ENCODE results near the gene RASA2. TPM values are rescaled to one million over a fixed set of nuclear protein-coding genes. Genes with fewer than 3 reads are reported as not detected.

RASA2 gene
- polyA plus RNA-seq, 1 donor from 2014 or later = 37.5 TPM

DNA sequence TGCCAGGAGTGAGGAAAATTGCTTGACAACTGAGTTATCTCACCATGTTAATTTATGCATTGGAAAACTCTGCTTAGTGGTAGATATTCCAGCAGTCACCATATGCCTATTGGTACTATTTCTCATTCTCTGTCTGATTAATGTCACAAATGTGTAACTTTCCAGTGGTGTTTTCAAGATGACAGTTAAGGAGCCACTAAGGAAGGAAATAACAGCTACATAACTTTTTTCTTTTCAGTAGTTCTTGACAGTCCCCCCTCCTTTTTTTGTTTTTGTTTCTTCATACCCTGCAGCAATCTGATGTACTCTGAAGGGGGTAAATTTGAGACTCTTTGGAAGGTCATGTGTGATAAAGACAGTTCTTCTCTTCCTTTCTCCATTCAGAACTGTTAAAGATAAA is 13.1 kb downstream of the RASA2 start:
- Histone ChIP-seq H3K36me3 (ENCODE audit: insufficient read depth, low read length) (no peaks in the 10 kb centered on the region), H3K79me2 (replicated peaks; ENCODE audit: insufficient read depth, low read length) (peaks cover 42% of the 10 kb centered on the region), H4K20me1 (ENCODE audit: insufficient read depth) (no peaks in the 10 kb centered on the region), H3K27me3 (ENCODE audit: insufficient read depth, low read depth, low read length) (no peaks in the 10 kb centered on the region), H3K4me3 (ENCODE audit: low read length) (no peak overlapping the region), H3K9ac (ENCODE audit: low read length) (no peak overlapping the region), H3K27ac (ENCODE audit: low read length) (no peak overlapping the region), H3K9me3 (ENCODE audit: low read length) (no peaks in the 10 kb centered on the region), H3F3A (ENCODE audit: insufficient read depth, low read length, poor library complexity, severe bottlenecking) (no peaks in the 10 kb centered on the region), H2AFZ (ENCODE audit: low read depth, low read length) (no peak overlapping the region), H3K9me2 (ENCODE audit: insufficient read depth, low read length) (no peaks in the 10 kb centered on the region), H3K4me2 (ENCODE audit: low read length) (no peak overlapping the region)
- TF ChIP-seq POLR2AphosphoS5 (IDR thresholded peaks at IDR 0.05) = no peak
- no peak for TF ChIP-seq TAF1 (IDR thresholded peaks at IDR 0.05; ENCODE audit: low read depth)
- no peak for TF ChIP-seq EZH2 (IDR thresholded peaks at IDR 0.05; ENCODE audit: borderline replicate concordance, insufficient read depth, low read length, poor library complexity, severe bottlenecking)

DNA sequence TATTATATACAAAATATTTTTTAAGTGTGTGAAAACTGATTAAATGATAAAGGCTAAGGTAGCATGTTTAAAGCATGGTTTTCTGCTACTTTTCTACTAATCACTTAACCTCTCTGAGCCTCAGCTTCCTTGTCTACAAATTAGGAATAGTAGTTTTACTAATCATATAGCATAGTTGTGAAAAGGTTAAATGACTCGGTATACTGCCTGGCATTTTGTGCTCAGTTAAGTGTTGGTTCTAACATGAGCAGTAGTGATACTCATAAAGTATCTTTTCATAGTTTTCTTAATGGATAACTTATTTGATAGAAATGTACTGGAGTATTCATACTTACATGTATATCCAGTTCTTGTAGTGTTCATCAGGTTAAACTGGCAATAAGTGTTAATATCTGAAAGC is 13.6 kb downstream of the RASA2 start:
- TF ChIP-seq SMC3 (conservative IDR thresholded peaks at IDR 0.05; ENCODE audit: poor library complexity) = no peak
- TF ChIP-seq, protein P1, sequence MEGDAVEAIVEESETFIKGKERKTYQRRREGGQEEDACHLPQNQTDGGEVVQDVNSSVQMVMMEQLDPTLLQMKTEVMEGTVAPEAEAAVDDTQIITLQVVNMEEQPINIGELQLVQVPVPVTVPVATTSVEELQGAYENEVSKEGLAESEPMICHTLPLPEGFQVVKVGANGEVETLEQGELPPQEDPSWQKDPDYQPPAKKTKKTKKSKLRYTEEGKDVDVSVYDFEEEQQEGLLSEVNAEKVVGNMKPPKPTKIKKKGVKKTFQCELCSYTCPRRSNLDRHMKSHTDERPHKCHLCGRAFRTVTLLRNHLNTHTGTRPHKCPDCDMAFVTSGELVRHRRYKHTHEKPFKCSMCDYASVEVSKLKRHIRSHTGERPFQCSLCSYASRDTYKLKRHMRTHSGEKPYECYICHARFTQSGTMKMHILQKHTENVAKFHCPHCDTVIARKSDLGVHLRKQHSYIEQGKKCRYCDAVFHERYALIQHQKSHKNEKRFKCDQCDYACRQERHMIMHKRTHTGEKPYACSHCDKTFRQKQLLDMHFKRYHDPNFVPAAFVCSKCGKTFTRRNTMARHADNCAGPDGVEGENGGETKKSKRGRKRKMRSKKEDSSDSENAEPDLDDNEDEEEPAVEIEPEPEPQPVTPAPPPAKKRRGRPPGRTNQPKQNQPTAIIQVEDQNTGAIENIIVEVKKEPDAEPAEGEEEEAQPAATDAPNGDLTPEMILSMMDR (IDR thresholded peaks at IDR 0.05; ENCODE audit: poor library complexity, severe bottlenecking) = no peak
- no peak for TF ChIP-seq EZH2 (IDR thresholded peaks at IDR 0.05; ENCODE audit: borderline replicate concordance, insufficient read depth, low read length, poor library complexity, severe bottlenecking)
- TF ChIP-seq, protein P2, sequence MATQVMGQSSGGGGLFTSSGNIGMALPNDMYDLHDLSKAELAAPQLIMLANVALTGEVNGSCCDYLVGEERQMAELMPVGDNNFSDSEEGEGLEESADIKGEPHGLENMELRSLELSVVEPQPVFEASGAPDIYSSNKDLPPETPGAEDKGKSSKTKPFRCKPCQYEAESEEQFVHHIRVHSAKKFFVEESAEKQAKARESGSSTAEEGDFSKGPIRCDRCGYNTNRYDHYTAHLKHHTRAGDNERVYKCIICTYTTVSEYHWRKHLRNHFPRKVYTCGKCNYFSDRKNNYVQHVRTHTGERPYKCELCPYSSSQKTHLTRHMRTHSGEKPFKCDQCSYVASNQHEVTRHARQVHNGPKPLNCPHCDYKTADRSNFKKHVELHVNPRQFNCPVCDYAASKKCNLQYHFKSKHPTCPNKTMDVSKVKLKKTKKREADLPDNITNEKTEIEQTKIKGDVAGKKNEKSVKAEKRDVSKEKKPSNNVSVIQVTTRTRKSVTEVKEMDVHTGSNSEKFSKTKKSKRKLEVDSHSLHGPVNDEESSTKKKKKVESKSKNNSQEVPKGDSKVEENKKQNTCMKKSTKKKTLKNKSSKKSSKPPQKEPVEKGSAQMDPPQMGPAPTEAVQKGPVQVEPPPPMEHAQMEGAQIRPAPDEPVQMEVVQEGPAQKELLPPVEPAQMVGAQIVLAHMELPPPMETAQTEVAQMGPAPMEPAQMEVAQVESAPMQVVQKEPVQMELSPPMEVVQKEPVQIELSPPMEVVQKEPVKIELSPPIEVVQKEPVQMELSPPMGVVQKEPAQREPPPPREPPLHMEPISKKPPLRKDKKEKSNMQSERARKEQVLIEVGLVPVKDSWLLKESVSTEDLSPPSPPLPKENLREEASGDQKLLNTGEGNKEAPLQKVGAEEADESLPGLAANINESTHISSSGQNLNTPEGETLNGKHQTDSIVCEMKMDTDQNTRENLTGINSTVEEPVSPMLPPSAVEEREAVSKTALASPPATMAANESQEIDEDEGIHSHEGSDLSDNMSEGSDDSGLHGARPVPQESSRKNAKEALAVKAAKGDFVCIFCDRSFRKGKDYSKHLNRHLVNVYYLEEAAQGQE (IDR thresholded peaks at IDR 0.05; ENCODE audit: borderline replicate concordance) = no peak
- TF ChIP-seq TAF1 (IDR thresholded peaks at IDR 0.05; ENCODE audit: low read depth) = no peak
- TF ChIP-seq EP300 (conservative IDR thresholded peaks at IDR 0.05; ENCODE audit: poor library complexity, severe bottlenecking) = no peak
- TF ChIP-seq MXI1 (conservative IDR thresholded peaks at IDR 0.05; ENCODE audit: poor library complexity, severe bottlenecking) = no peak
- TF ChIP-seq RAD21 (conservative IDR thresholded peaks at IDR 0.05) = no peak
- TF ChIP-seq POLR2AphosphoS5 (IDR thresholded peaks at IDR 0.05) = no peak
- H3K4me3 ChIP-seq (ENCODE audit: low read length) = no peak overlapping the region
- no peak overlapping the region for H3K9ac ChIP-seq (ENCODE audit: low read length)
- no peak overlapping the region for H2AFZ ChIP-seq (ENCODE audit: low read depth, low read length)
- H3F3A ChIP-seq (ENCODE audit: insufficient read depth, low read length, poor library complexity, severe bottlenecking) = no peaks in the 10 kb centered on the region
- no peaks in the 10 kb centered on the region for H3K9me3 ChIP-seq (ENCODE audit: low read length)
- H3K27ac ChIP-seq (ENCODE audit: low read length) = no peak overlapping the region
- peaks cover 41% of the 10 kb centered on the region for H3K79me2 ChIP-seq (replicated peaks; ENCODE audit: insufficient read depth, low read length)
- no peaks in the 10 kb centered on the region for H4K20me1 ChIP-seq (ENCODE audit: insufficient read depth)
- no peaks in the 10 kb centered on the region for H3K9me2 ChIP-seq (ENCODE audit: insufficient read depth, low read length)
- H3K36me3 ChIP-seq (ENCODE audit: insufficient read depth, low read length) = no peaks in the 10 kb centered on the region
- H3K4me2 ChIP-seq (ENCODE audit: low read length) = no peak overlapping the region
- H3K27me3 ChIP-seq (ENCODE audit: insufficient read depth, low read depth, low read length) = no peaks in the 10 kb centered on the region

DNA sequence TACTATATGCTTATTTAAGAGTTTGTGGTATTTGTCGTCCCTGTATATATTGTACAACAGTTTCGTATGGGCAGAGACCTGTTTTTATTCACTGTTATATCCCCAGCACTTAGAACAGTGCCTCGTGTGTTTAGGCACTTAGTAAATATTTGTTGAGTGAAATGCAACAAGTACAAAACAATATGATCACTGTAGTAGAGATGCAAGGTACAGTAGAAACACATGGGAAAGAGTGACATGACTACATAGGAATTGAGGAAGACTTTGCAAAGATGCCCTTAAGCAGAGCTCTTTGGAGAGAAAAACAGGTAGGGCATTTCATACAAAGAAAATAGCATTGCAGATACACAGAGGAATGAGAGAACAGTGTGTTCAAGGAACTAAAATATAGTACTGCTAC is 18.3 kb downstream of the RASA2 start:
- no peaks in the 10 kb centered on the region for H4K20me1 ChIP-seq (ENCODE audit: insufficient read depth)
- no peaks in the 10 kb centered on the region for H3F3A ChIP-seq (ENCODE audit: insufficient read depth, low read length, poor library complexity, severe bottlenecking)
- H3K27ac ChIP-seq (ENCODE audit: low read length) = no peak overlapping the region

More for the DNA sequence above, 18.3 kb downstream of the RASA2 start:
- peaks cover 34% of the 10 kb centered on the region for H3K79me2 ChIP-seq (replicated peaks; ENCODE audit: insufficient read depth, low read length)
- H3K9ac ChIP-seq (ENCODE audit: low read length) = no peak overlapping the region
- no peak overlapping the region for H3K4me3 ChIP-seq (ENCODE audit: low read length)
- no peaks in the 10 kb centered on the region for H3K9me2 ChIP-seq (ENCODE audit: insufficient read depth, low read length)
- TF ChIP-seq EP300 (conservative IDR thresholded peaks at IDR 0.05; ENCODE audit: poor library complexity, severe bottlenecking) = no peak
- no peak for TF ChIP-seq TAF1 (IDR thresholded peaks at IDR 0.05; ENCODE audit: low read depth)
- no peak for TF ChIP-seq RAD21 (conservative IDR thresholded peaks at IDR 0.05)
- no peak for TF ChIP-seq POLR2AphosphoS5 (IDR thresholded peaks at IDR 0.05)
- TF ChIP-seq, protein P2 (IDR thresholded peaks at IDR 0.05; ENCODE audit: borderline replicate concordance) = no peak
- no peak for TF ChIP-seq MXI1 (conservative IDR thresholded peaks at IDR 0.05; ENCODE audit: poor library complexity, severe bottlenecking)
- TF ChIP-seq EZH2 (IDR thresholded peaks at IDR 0.05; ENCODE audit: borderline replicate concordance, insufficient read depth, low read length, poor library complexity, severe bottlenecking) = no peak
- no peak for TF ChIP-seq SMC3 (conservative IDR thresholded peaks at IDR 0.05; ENCODE audit: poor library complexity)
- TF ChIP-seq, protein P1 (IDR thresholded peaks at IDR 0.05; ENCODE audit: poor library complexity, severe bottlenecking) = no peak
- no peak overlapping the region for H3K4me2 ChIP-seq (ENCODE audit: low read length)
- H3K9me3 ChIP-seq (ENCODE audit: low read length) = no peaks in the 10 kb centered on the region
- no peaks in the 10 kb centered on the region for H3K27me3 ChIP-seq (ENCODE audit: insufficient read depth, low read depth, low read length)
- no peaks in the 10 kb centered on the region for H3K36me3 ChIP-seq (ENCODE audit: insufficient read depth, low read length)
- no peak overlapping the region for H2AFZ ChIP-seq (ENCODE audit: low read depth, low read length)
